SKM-1 treated with dmso at 0.1 percent for 144 hours (cell line): ENCODE results near the gene AMN.

Experiments used
- DNase-seq: peaks from one replicate; lab custom pipeline; 2025; ENCODE audit not compliant: unreplicated experiment; lab: John Stamatoyannopoulos, UW

AMN gene

DNA sequence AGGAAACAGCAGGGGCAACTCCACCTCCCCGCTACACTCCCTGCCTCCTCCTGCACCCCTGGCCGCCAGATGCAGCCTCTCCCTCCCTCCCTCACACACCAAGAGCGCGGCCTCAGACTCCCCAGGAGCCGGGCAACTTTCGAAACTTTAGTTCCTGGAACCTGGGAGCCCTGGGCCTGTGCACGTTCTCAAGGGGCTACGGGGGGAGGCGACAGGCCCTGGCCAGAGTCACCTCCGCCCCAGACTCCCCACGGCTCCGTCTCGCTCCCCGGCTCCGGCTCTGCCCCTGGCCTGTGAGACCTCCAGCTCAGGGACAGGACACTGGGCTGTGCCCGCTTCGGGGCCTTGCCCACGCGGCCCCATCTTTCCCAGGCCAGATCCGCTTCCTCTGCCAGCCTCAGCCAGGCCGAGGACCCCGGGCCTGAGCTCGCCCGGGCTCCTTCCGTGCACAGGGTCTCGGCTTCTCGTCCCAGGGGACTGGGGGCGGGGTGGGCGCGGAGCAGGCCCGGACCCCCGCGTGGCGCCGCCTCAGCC is 5.5 kb downstream of the AMN start:
- no peak for DNase-seq

GRCh38 chr14:102928412-102929240 is 6.2 kb downstream of the AMN start:
- no peak for DNase-seq

GRCh38 chr14:102929241-102930137 is 7.0 kb downstream of the AMN start:
- no peak for DNase-seq

DNA sequence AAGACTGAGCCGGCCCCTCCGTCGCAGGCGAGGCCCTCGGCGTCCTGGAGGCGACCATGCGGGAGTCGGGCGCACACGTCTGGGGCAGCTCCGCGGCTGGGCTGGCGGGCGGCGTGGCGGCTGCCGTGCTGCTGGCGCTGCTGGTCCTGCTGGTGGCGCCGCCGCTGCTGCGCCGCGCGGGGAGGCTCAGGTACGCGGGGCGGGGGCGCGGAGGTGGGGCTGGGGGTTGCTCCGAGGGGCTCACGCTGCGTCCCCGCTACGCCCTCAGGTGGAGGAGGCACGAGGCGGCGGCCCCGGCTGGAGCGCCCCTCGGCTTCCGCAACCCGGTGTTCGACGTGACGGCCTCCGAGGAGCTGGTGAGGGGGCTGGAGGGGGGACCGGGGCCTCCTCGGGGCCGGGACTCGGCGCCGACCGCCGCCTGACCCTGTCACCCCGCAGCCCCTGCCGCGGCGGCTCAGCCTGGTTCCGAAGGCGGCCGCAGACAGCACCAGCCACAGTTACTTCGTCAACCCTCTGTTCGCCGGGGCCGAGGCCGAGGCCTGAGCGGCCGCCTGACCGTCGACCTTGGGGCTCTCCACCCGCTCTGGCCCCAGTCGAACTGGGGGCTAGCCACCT is 7.8 kb downstream of the AMN start:
- DNase-seq, result no peak

DNA sequence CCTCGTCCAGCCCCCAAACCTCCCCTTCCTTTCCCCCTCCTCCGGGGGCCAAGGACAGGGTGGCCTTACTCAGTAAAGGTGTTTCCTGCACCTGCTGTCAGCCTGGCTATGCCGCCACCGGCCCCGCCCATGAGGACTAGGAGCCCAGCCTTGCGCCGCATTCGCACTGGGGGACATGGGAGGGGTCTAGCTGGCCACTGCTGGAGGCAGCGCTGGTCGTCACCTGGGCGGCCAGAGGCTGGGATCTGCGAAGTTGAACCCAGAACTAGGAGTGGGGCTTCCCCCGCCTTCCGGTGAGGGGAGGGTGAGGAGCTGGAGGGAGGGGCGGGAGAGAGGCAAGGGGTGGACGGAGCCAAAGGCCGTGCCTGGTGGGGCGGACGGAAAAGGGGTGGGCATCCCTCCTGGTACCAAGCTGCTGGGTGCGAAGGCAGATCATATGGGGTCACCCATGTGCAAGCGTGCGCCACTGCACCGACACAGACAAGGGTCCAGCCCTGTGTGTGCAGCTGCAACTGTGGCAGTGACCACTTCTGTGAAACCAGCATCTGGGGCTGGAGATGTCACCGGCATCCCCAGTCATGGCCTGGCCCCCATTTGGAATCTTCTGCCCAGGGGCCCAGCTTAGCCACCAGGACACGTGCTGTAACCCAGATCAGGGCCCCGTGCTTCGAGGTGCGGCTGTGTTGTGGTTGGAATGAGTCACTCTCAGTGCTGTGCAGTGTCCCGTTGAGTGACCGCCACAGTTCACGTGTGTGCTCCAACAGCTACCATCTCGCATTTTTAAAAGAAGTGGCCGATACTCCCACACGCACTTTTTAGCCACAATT is 8.5 kb downstream of the AMN start:
- no peak for DNase-seq

DNA sequence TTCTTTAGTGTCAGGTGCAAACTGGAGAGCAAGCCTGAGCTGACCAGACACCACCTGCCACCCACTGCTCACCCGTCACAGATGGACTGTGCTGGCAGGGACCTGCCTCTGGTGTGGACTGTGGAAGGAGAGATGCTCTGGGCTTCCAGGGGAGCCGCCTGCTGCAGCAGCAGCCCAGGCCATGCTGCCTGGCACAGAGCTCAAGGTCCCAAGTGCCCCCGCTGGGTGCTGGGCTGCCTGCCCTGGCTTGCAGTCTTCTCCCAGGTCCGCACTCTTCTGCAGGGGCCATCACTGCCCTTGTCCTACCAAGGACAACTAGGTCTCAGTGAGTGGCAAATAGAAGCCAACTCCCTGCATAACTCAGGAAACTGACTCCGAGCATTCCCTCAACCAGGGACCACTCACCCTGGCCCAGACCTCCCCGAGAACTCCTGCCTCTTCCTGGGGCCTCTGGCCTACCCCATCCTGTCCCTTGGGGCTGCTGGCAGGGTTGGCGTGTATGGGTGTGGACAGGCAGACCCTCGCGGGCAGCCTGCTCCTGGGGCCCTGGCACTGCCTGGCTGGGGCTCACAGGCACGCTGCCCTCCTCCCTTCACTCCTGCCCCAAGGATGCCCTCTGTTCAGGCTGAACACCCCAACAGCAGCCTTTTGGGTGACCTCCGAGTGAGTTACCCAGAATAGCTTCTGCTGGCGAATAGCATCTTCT is 9.3 kb downstream of the AMN start:
- no peak for DNase-seq

DNA sequence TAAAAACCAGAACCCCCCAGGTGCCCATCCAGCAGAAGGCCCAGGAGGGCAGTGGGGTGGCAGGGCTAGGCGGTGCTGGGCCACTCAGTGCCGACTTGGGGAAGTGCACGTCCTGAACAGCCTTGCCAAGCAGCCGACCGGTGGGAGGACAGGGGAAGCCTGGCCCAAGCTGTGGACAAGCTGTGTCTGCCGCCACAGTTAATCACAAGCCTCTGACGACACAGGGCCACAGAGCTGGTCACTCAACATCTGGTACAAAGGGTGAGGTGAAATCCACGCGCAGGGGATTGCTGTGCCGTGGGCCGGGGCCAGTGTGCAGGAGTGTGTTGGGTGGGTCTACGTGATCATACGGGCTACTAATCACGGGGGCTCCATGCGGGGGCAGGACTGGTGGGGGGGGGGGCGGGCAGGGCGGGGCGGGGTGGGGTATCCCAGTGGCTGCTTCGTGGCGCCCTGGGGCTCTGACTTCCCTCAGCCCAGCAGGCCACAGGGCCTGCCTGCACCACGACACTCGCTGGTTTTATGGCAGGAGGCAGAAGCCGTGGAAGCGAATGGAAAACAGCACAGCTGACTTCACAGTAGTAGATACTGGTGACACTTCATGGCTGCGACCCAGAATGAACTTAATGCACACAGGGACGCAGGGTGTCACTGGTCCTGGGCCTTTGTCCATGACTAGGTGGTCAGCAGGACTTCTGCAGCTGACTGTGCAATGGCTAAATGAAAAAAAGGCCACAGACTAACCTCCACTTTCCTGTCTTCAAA is 10.2 kb downstream of the AMN start:
- no peak for DNase-seq

DNA sequence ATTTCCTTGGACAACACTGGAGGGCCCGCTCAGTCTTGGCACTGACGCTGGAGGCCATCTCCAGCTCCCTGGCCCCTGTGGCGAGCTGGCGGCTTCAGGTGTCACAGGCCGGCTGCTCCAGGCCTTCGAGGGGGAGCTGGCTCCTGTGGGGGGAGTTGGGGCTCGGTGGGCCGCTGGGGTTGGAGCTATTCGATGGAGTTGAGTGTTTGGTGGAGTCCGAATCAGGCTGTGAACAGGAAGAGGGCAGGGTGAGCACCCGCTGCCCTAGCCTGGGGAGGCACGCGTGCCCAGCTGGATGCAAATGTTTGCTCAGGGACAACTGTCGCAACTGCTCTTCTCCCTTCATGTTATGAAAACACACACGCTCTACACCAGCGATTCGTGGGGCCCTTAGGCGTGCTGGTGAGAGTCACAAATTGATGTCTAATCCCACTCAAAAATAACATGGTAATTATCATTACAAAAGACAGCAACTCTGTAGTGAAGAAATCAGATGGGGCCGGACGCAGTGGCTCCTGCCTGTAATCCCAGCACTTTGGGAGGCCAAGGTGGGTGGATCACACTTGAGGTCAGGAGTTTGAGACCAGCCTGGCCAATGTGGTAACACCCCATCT is 11.3 kb downstream of the AMN start:
- DNase-seq, result no peak

- DNase-seq, result no peak
These were observed 13.3 kb downstream of the AMN start for GRCh38 chr14:102935756-102936155.

DNA sequence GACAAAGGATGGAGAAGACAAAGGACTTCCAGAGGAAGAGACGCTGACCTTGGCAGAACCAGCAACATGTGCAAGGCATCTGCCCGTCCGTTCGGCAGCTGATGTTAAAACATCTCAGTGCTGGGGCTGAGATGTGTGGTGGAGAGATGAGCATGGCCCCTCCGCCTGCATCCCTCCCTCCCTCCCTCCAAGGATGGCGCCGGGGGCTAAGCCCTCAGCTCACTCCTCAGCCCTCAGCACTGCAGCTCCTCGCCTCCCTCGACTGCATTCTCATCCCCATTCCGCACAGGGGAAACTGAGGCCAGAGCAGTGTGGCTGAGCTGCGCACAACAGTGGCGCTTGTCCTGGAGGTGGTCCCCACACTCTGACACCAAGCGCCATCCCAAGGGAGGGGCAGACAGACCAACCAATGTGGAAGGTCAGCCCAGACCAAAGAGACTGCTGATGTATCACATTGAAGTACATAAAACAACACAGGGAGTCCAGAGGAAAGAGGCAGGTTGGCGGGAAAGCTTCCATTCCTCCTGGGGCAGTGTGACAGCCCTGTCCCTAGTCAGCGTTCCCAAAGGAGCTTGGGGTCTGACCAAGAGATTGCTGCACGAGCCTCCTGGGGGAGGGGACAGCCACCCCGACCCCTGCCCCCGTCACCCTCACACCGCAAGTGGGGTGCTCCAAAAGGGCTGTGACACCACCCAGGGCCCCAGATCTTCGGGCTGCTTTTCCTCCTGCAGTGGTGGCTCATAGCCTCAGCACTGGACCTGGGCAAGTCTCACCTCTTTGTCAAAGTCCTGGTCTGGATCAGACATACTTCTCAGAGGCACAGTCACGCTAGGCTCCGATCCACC is 15.1 kb downstream of the AMN start:
- no peak for DNase-seq

DNA sequence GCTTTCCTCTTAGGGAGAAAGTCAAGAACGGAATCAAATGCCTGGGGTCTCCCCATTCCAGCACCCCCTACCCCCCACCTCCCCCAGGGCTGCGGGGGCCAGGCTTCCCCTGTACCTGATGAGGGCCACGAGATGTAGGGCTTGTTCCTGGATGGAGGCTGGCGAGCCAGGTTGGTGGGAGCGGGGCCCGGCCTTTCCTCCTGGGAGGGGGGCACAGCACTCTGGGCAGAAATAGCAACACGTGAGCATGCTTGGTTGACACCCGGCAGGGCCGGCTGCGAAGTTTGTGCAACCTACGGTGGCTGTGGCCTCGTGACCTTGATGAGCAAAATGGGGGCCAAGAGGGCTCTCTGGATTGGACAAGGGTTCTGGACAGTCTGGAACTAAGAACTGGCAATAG is 15.7 kb downstream of the AMN start:
- DNase-seq, result no peak

- no peak for DNase-seq
These were observed 16.9 kb downstream of the AMN start for GRCh38 chr14:102939329-102939728.

DNA sequence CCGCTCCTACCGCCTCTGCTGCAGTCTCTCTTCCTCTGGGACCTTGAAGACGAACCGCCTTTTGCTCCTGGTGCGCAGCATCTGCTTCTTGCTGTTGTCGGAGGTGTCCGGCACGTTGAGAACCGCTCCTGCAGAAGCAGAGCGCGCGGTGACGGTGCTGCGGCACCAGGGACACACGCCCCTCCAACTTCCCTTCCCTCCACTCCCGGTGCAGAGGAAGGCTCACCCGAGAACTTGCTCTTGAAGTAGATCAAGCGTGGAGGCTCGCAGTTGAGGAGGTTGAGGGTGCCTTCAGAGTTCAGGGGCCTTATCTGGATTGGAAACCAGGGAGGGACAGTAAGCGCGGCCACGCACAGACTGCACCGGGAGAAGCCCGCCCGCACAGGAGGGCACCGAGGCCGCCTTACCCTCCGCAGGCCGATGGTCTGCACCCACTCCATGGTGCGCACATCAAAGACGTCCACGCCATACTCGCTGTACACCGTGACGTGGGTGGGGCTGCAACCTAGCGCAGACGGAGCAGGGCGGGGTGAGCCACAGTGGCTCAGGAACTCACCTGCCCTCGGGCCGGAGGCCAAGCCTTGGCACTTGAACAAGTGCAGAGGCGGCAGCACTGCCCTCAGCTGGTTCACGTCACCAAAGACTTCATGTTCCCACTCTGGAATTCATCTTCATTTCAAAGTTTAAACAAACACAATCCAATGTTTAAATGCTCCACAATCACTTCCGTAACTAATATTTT is 17.5 kb downstream of the AMN start:
- DNase-seq, result no peak

GRCh38 chr14:102940729-102941362 is 18.4 kb downstream of the AMN start:
- no peak for DNase-seq

GRCh38 chr14:102941419-102942011 is 19.1 kb downstream of the AMN start:
- DNase-seq, result no peak

DNA sequence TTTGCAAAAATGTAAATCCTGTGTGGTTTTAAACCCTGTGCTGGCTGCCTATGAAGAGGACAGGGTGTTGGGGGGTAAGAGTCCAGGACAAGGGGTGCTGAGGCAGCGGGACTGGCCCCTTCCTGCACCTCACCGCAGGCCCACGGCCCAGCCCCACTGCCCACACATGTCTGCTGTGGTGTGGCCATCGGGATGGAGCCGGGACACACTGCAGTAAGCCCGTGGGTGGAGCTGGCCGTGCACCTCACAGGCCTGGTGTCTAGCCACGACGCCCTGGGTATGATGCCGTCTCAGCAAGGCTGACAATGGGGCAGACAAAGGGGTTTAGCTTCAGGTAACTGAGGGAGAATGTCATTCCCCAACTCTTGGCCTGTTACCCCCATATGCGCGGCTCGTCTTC is 19.6 kb downstream of the AMN start:
- DNase-seq, result no peak
